Neuronal stem cell (in vitro differentiated cells): ENCODE results near the gene CD302.
"Not testable (repeated sequence)": the region's sequence is repeated elsewhere in the genome, so short reads cannot be mapped to it uniquely, and the experiment has no call there.

ENCODE experiments used
- DNase-seq: peaks from one replicate; pipeline ENCODE4 v3.0.0-alpha.2; 2013; ENCODE audit warnings: low spot score
- H2AFZ ChIP-seq: one replicate; pipeline ENCODE4 v1.6.1; 2013; ENCODE audit warnings: mild to moderate bottlenecking, low read length, inconsistent platforms
- H2AK5ac ChIP-seq: 2 replicates; pipeline ENCODE4 v1.6.1; 2013; ENCODE audit warnings: low read depth, mild to moderate bottlenecking, inconsistent platforms, low read length, moderate library complexity, mixed read lengths
- H2BK120ac ChIP-seq: 2 replicates; pipeline ENCODE4 v1.6.1; 2013; ENCODE audit warnings: low read depth, mild to moderate bottlenecking, inconsistent platforms, low read length, moderate library complexity, mixed read lengths
- H2BK12ac ChIP-seq: one replicate; pipeline ENCODE4 v1.6.1; 2013; ENCODE audit warnings: low read length, inconsistent platforms
- H2BK15ac ChIP-seq: 2 replicates; pipeline ENCODE4 v1.6.1; 2013; ENCODE audit warnings: mild to moderate bottlenecking, low read length, inconsistent platforms, mixed read lengths
- H2BK5ac ChIP-seq: one replicate; pipeline ENCODE4 v1.6.1; 2013; ENCODE audit warnings: inconsistent platforms, mild to moderate bottlenecking, low read length, moderate library complexity
- H3K14ac ChIP-seq: one replicate; pipeline ENCODE4 v1.6.1; 2013; ENCODE audit warnings: low read length, inconsistent platforms
- H3K18ac ChIP-seq: 2 replicates; pipeline ENCODE4 v1.6.1; 2013; ENCODE audit warnings: low read length, inconsistent platforms
- H3K23ac ChIP-seq: 2 replicates; pipeline ENCODE4 v1.6.1; 2013; ENCODE audit warnings: low read depth, mild to moderate bottlenecking, mixed read lengths, low read length, inconsistent platforms; ENCODE audit not compliant: poor library complexity
- H3K27ac ChIP-seq: replicated peaks from 3 replicates; pipeline ENCODE4 v1.5.1; 2013; ENCODE audit warnings: low read length, inconsistent platforms
- H3K27me3 ChIP-seq, 3 experiments: 2 replicates each; pipeline ENCODE4 v1.6.1; 2013; ENCODE audit warnings: low read length in 3 of 3, mild to moderate bottlenecking in 2 of 3, inconsistent platforms in 1 of 3, low read depth in 1 of 3, mixed read lengths in 1 of 3, moderate library complexity in 1 of 3; ENCODE audit not compliant: control insufficient read depth in 3 of 3, insufficient read depth in 3 of 3
- H3K36me3 ChIP-seq, 2 donors: replicated peaks in 1 of 2; 2 replicates each; pipeline ENCODE4 v1.6.1; 2013; ENCODE audit warnings: low read length in 2 of 2; ENCODE audit not compliant: control insufficient read depth in 2 of 2, insufficient read depth in 2 of 2
- H3K4ac ChIP-seq: 2 replicates; pipeline ENCODE4 v1.6.1; 2013; ENCODE audit warnings: inconsistent platforms, mild to moderate bottlenecking, low read length, moderate library complexity
- H3K4me1 ChIP-seq, 2 donors: 1 replicate in 1 of 2; 2 replicates in 1 of 2; pipeline ENCODE4 v1.6.1; 2013; ENCODE audit warnings: low read length in 2 of 2, low read depth in 1 of 2; ENCODE audit not compliant: control insufficient read depth in 2 of 2, insufficient read depth in 1 of 2
- H3K4me2 ChIP-seq: one replicate; pipeline ENCODE4 v1.6.1; 2013; ENCODE audit warnings: mild to moderate bottlenecking, low read length, inconsistent platforms; ENCODE audit not compliant: insufficient read depth, poor library complexity, severe bottlenecking
- H3K4me3 ChIP-seq, 2 donors: 2 replicates each; pipeline ENCODE4 v1.5.1; 2013; ENCODE audit warnings: low read length in 2 of 2, mild to moderate bottlenecking in 2 of 2, inconsistent platforms in 1 of 2, moderate library complexity in 1 of 2
- H3K79me1 ChIP-seq: one replicate; pipeline ENCODE4 v1.6.1; 2013; ENCODE audit warnings: low read depth, mild to moderate bottlenecking, inconsistent platforms, low read length, moderate library complexity
- H3K9ac ChIP-seq: one replicate; pipeline ENCODE4 v1.6.1; 2013; ENCODE audit warnings: mild to moderate bottlenecking, low read depth, low read length, inconsistent platforms; ENCODE audit not compliant: poor library complexity
- H3K9me3 ChIP-seq, 2 donors: replicated peaks in 1 of 2; 2 replicates each; pipeline versions ENCODE3 to v1.6.1; 2013; ENCODE audit warnings: low read length in 2 of 2, mild to moderate bottlenecking in 2 of 2, inconsistent platforms in 1 of 2, low read depth in 1 of 2, mixed read lengths in 1 of 2, moderate library complexity in 1 of 2; ENCODE audit not compliant: control insufficient read depth in 2 of 2, insufficient read depth in 1 of 2
- H4K8ac ChIP-seq: one replicate; pipeline ENCODE4 v1.6.1; 2013; ENCODE audit warnings: low read depth, mild to moderate bottlenecking, inconsistent platforms, low read length, moderate library complexity
- H4K91ac ChIP-seq: one replicate; pipeline ENCODE4 v1.6.1; 2013; ENCODE audit warnings: low read length, low read depth, mild to moderate bottlenecking, inconsistent platforms; ENCODE audit not compliant: poor library complexity
- WGBS, 2 donors: extraction: QIAGEN DNeasy Blood & Tissue Kit; methylation state at CpG; one replicate each; pipeline ENCODE4 v1.1.7; 2013; ENCODE audit warnings: missing lambda C conversion rate in 2 of 2, mixed read lengths in 1 of 2; ENCODE audit not compliant: insufficient read length in 2 of 2, insufficient replicate concordance in 1 of 2; ENCODE audit errors: extremely low coverage in 2 of 2; 5-methylcytosine and 5-hydroxymethylcytosine counted together

Gene CD302

GRCh38 chr2:159725713-159726112, 72.3 kb downstream of the CD302 start:
- Histone ChIP-seq H3K14ac (no peak overlapping the region), H3K9me3 (peaks cover 3 to 57% of the 10 kb centered on the region in 2 donors), H3K23ac (no peak overlapping the region), H3K9ac (no peak overlapping the region), H4K91ac (no peak overlapping the region), H3K36me3 (peaks cover 5 to 92% of the 10 kb centered on the region in 2 donors), H4K8ac (no peak overlapping the region), H3K79me1 (peaks cover 4% of the 10 kb centered on the region), H3K4me3 (no peak overlapping the region), H3K4me1 (no peaks in the 10 kb centered on the region), H2AK5ac (no peak overlapping the region), H2BK12ac (no peak overlapping the region), H3K27ac (no peak overlapping the region), H2BK120ac (no peak overlapping the region), H3K4ac (no peak overlapping the region), H2BK5ac (no peak overlapping the region), H2BK15ac (no peak overlapping the region), H3K27me3 (no peaks in the 10 kb centered on the region), H3K4me2 (no peak overlapping the region), H2AFZ (no peak overlapping the region), H3K18ac (no peak overlapping the region)
- DNase-seq = no peak
- no CpG with 5 or more reads among the region's 3 CpGs for WGBS, 2 donors

DNA sequence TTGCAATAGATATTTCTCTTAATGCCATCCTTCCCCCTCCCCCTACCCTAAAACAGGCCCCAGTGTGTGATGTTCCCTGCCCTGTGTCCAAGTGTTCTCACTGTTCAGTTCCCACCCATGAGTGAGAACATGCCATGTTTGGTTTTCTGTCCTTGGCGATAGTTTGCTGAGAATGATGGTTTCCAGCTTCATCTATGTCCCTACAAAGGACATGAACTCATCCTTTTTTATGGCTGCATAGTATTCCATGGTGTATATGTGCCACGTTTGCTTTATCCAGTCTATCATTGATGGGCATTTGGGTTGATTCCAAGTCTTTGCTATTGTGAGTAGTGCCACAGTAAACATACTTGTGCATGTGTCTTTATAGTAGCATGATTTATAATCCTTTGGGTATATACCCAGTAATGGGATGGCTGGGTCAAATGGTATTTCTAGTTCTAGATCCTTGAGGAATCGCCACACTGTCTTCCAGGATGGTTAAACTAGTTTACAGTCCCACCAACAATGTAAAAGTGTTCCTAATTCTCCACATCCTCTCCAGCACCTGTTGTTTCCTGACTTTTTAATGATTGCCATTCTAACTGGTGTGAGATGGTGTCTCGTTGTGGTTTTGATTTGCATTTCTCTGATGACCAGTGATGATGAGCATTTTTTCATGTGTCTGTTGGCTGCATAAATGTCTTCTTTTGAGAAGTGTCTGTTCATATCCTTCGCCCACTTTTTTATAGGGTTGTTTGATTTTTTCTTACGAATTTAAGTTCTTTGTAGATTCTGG, 73.0 kb downstream of the CD302 start:
- peaks cover 4 to 92% of the 10 kb centered on the region in 2 donors for H3K36me3 ChIP-seq
- not testable (repeated sequence) for H2BK120ac ChIP-seq, H2AK5ac ChIP-seq, H4K8ac ChIP-seq, H3K9ac ChIP-seq, H3K14ac ChIP-seq, H3K4me3 ChIP-seq, H3K4ac ChIP-seq, DNase-seq, H3K4me1 ChIP-seq, H3K4me2 ChIP-seq, H2BK12ac ChIP-seq, H3K18ac ChIP-seq, H3K23ac ChIP-seq, H3K27me3 ChIP-seq, H3K79me1 ChIP-seq, H3K27ac ChIP-seq, H2AFZ ChIP-seq, H2BK5ac ChIP-seq, H4K91ac ChIP-seq, H2BK15ac ChIP-seq
- WGBS, 2 donors = no CpG with 5 or more reads among the region's 6 CpGs
- peaks cover 3 to 56% of the 10 kb centered on the region in 2 donors for H3K9me3 ChIP-seq

GRCh38 chr2:159722580-159722979, 75.4 kb downstream of the CD302 start:
- Histone ChIP-seq H3K4me2 (no peak overlapping the region), H3K18ac (no peak overlapping the region), H3K4me1 (no peaks in the 10 kb centered on the region), H3K9me3 (peaks cover 3 to 60% of the 10 kb centered on the region in 2 donors), H2AK5ac (no peak overlapping the region), H4K8ac (no peak overlapping the region), H3K36me3 (peaks cover 2 to 92% of the 10 kb centered on the region in 2 donors), H3K14ac (no peak overlapping the region), H3K79me1 (peaks cover 5% of the 10 kb centered on the region), H3K27me3 (no peaks in the 10 kb centered on the region), H3K9ac (no peak overlapping the region), H2AFZ (no peak overlapping the region), H3K4me3 (no peak overlapping the region), H2BK15ac (no peak overlapping the region), H4K91ac (no peak overlapping the region), H2BK5ac (no peak overlapping the region), H3K4ac (no peak overlapping the region), H3K27ac (no peak overlapping the region), H2BK12ac (no peak overlapping the region), H3K23ac (no peak overlapping the region), H2BK120ac (no peak overlapping the region)
- no peak for DNase-seq
- no CpG with 5 or more reads among the region's 2 CpGs for WGBS, 2 donors

GRCh38 chr2:159720676-159721075, 77.3 kb downstream of the CD302 start:
- H3K4me3 ChIP-seq = no peak overlapping the region
- H3K27ac ChIP-seq = no peak overlapping the region
- no peaks in the 10 kb centered on the region for H3K27me3 ChIP-seq
- H3K9ac ChIP-seq = no peak overlapping the region
- H3K18ac ChIP-seq = no peak overlapping the region
- no peak overlapping the region for H3K23ac ChIP-seq
- no peak overlapping the region for H2BK120ac ChIP-seq
- H2BK15ac ChIP-seq = no peak overlapping the region
- WGBS, 2 donors = no CpG with 5 or more reads among the region's 10 CpGs
- H3K36me3 ChIP-seq = peaks cover 2 to 96% of the 10 kb centered on the region in 2 donors
- no peak overlapping the region for H2AK5ac ChIP-seq
- H4K91ac ChIP-seq = no peak overlapping the region
- no peak overlapping the region for H3K14ac ChIP-seq
- peaks cover 5% of the 10 kb centered on the region for H3K79me1 ChIP-seq
- no peak for DNase-seq
- no peak overlapping the region for H2BK5ac ChIP-seq
- H3K4ac ChIP-seq = no peak overlapping the region
- H3K9me3 ChIP-seq = peaks cover 3 to 55% of the 10 kb centered on the region in 2 donors
- H3K4me2 ChIP-seq = no peak overlapping the region
- no peak overlapping the region for H2AFZ ChIP-seq
- no peak overlapping the region for H2BK12ac ChIP-seq
- no peak overlapping the region for H4K8ac ChIP-seq
- H3K4me1 ChIP-seq = no peaks in the 10 kb centered on the region
